SK-N-SH treated with all-trans-retinoic acid at 6 μM for 48 hours (cell line): ENCODE data around the gene PRKCZ.

ENCODE experiments used
- TF ChIP-seq, protein P1 (sequence below): fragments of 250-450 bp; sonication (Bioruptor Pico); IDR thresholded peaks from 2 replicates; pipeline ENCODE4 v1.8.0; 2020; ENCODE audit warnings: mild to moderate bottlenecking, moderate library complexity, borderline replicate concordance
- TF ChIP-seq, protein P2 (sequence below): fragments of 250-450 bp; sonication (Bioruptor Pico); IDR thresholded peaks from 2 replicates; pipeline ENCODE4 v1.5.1; 2021; ENCODE audit warnings: mild to moderate bottlenecking, moderate library complexity

DNA sequence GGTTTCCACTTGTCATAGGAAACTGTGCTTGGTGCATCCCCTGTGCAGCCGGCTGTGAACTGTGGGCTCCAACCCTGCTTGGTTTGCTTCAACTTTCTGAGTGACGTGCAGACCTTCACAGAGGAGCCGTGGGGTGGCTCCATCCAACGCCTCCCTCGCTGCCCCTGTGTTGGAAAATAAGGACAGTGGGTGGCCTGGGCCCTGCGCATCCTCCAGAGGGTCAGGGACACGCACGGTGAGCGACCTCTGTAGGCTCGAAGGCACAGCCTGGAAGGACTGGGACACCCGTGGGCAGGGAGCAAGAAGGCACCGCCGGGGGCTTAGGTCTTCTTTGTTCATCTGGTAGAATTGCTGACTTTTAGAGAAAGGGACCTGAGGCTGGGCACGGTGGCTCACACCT, 150.9 kb downstream of the PRKCZ start:
- TF ChIP-seq, protein P1, sequence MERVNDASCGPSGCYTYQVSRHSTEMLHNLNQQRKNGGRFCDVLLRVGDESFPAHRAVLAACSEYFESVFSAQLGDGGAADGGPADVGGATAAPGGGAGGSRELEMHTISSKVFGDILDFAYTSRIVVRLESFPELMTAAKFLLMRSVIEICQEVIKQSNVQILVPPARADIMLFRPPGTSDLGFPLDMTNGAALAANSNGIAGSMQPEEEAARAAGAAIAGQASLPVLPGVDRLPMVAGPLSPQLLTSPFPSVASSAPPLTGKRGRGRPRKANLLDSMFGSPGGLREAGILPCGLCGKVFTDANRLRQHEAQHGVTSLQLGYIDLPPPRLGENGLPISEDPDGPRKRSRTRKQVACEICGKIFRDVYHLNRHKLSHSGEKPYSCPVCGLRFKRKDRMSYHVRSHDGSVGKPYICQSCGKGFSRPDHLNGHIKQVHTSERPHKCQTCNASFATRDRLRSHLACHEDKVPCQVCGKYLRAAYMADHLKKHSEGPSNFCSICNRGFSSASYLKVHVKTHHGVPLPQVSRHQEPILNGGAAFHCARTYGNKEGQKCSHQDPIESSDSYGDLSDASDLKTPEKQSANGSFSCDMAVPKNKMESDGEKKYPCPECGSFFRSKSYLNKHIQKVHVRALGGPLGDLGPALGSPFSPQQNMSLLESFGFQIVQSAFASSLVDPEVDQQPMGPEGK (CRISPR knock-in tag), result no peak
- TF ChIP-seq, protein P2, sequence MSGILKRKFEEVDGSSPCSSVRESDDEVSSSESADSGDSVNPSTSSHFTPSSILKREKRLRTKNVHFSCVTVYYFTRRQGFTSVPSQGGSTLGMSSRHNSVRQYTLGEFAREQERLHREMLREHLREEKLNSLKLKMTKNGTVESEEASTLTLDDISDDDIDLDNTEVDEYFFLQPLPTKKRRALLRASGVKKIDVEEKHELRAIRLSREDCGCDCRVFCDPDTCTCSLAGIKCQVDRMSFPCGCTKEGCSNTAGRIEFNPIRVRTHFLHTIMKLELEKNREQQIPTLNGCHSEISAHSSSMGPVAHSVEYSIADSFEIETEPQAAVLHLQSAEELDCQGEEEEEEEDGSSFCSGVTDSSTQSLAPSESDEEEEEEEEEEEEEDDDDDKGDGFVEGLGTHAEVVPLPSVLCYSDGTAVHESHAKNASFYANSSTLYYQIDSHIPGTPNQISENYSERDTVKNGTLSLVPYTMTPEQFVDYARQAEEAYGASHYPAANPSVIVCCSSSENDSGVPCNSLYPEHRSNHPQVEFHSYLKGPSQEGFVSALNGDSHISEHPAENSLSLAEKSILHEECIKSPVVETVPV (CRISPR knock-in tag), result no peak
